ENCODE data around the gene MAPK4. TPM values are rescaled to one million over a fixed set of nuclear protein-coding genes. Genes with fewer than 3 reads are reported as not detected.

The MAPK4 gene
- total and polyA plus RNA-seq, 7 donors: 0.60 to 16.1 (median 8.8) TPM; not detected in 1

GRCh38 chr18:50663626-50664441, 103.9 kb downstream of the MAPK4 start:
- intact Hi-C loops (cut with DNase I): no loop called here
- Histone ChIP-seq H3K4me1 (peaks cover 0 to 17% (median 5%) of the 10 kb centered on the region in 4 donors), H3K36me3 (peaks cover 0 to 8% (median 0%) of the 10 kb centered on the region in 4 donors), H3K9me3 (peaks cover 0 to 3% (median 0%) of the 10 kb centered on the region in 4 donors), H3K27me3 (no peaks in the 10 kb centered on the region), H3K4me3 (no peak overlapping the region), H3K27ac (no peak overlapping the region)
- no peak for DNase-seq
- 95 to 96% methylated on average over 40 of the region's 40 CpGs for WGBS, 2 donors
- TF ChIP-seq POLR2AphosphoS5 (IDR thresholded peaks at IDR 0.05) (no peak), EP300 (IDR thresholded peaks at IDR 0.05) (no peak), CTCF (IDR thresholded peaks at IDR 0.05) (no peak), POLR2A (IDR thresholded peaks at IDR 0.05) (no peak)

GRCh38 chr18:50665015-50665414, 105.1 kb downstream of the MAPK4 start:
- no peak overlapping the region for H3K4me3 ChIP-seq
- peaks cover 0 to 3% (median 0%) of the 10 kb centered on the region in 4 donors for H3K9me3 ChIP-seq
- WGBS, 2 donors: 68 to 73% methylated on average over 6 of the region's 6 CpGs
- H3K27me3 ChIP-seq: no peaks in the 10 kb centered on the region
- peaks cover 0 to 8% (median 0%) of the 10 kb centered on the region in 4 donors for H3K36me3 ChIP-seq
- DNase-seq: no peak
- H3K4me1 ChIP-seq: peaks cover 0 to 5% (median 0%) of the 10 kb centered on the region in 4 donors
- intact Hi-C loops (cut with DNase I): loop anchor here (5.0 kb wide), 1 partner anchor 42 kb away; no protein-coding TSS in a partner anchor
- TF ChIP-seq EP300 (IDR thresholded peaks at IDR 0.05) (no peak), POLR2A (IDR thresholded peaks at IDR 0.05) (no peak), POLR2AphosphoS5 (IDR thresholded peaks at IDR 0.05) (no peak), CTCF (IDR thresholded peaks at IDR 0.05) (no peak)
- H3K27ac ChIP-seq: no peak overlapping the region

GRCh38 chr18:50665519-50665918, 105.6 kb downstream of the MAPK4 start:
- TF ChIP-seq POLR2A (IDR thresholded peaks at IDR 0.05) (no peak), EP300 (IDR thresholded peaks at IDR 0.05) (no peak), POLR2AphosphoS5 (IDR thresholded peaks at IDR 0.05) (no peak), CTCF (IDR thresholded peaks at IDR 0.05) (no peak)
- DNase-seq: no peak
- H3K4me3 ChIP-seq: no peak overlapping the region
- no peaks in the 10 kb centered on the region for H3K27me3 ChIP-seq
- intact Hi-C loops (cut with DNase I): loop anchor here (5.0 kb wide), 1 partner anchor 42 kb away; no protein-coding TSS in a partner anchor
- peaks cover 0 to 5% (median 0%) of the 10 kb centered on the region in 4 donors for H3K4me1 ChIP-seq
- no peak overlapping the region for H3K27ac ChIP-seq
- peaks cover 0 to 3% (median 0%) of the 10 kb centered on the region in 4 donors for H3K9me3 ChIP-seq
- peaks cover 0 to 8% (median 0%) of the 10 kb centered on the region in 4 donors for H3K36me3 ChIP-seq

GRCh38 chr18:50666536-50666935, 106.6 kb downstream of the MAPK4 start:
- H3K4me1 ChIP-seq: peaks cover 0 to 5% (median 0%) of the 10 kb centered on the region in 4 donors
- TF ChIP-seq EP300 (IDR thresholded peaks at IDR 0.05): no peak
- no peak for TF ChIP-seq CTCF (IDR thresholded peaks at IDR 0.05)
- TF ChIP-seq POLR2AphosphoS5 (IDR thresholded peaks at IDR 0.05): no peak
- no peak for TF ChIP-seq POLR2A (IDR thresholded peaks at IDR 0.05)
- H3K27me3 ChIP-seq: no peaks in the 10 kb centered on the region
- intact Hi-C loops (cut with DNase I): loop anchor here (5.0 kb wide), 1 partner anchor 41 kb away; no protein-coding TSS in a partner anchor
- 81% methylated on average over 4 of the region's 4 CpGs for WGBS, 2 donors
- no peak for DNase-seq
- H3K27ac ChIP-seq: no peak overlapping the region
- H3K4me3 ChIP-seq: no peak overlapping the region
- H3K36me3 ChIP-seq: peaks cover 0 to 8% (median 0%) of the 10 kb centered on the region in 4 donors
- peaks cover 0 to 3% (median 0%) of the 10 kb centered on the region in 4 donors for H3K9me3 ChIP-seq

All from sigmoid colon (tissue), 7 donors.